ENCODE data around the gene TRAF5. TPM values are rescaled to one million over a fixed set of nuclear protein-coding genes. Genes with fewer than 3 reads are reported as not detected.

The TRAF5 gene
- total RNA-seq, 1 experiment from 2014 or later: 22.2 TPM

- TF ChIP-seq, protein P1, sequence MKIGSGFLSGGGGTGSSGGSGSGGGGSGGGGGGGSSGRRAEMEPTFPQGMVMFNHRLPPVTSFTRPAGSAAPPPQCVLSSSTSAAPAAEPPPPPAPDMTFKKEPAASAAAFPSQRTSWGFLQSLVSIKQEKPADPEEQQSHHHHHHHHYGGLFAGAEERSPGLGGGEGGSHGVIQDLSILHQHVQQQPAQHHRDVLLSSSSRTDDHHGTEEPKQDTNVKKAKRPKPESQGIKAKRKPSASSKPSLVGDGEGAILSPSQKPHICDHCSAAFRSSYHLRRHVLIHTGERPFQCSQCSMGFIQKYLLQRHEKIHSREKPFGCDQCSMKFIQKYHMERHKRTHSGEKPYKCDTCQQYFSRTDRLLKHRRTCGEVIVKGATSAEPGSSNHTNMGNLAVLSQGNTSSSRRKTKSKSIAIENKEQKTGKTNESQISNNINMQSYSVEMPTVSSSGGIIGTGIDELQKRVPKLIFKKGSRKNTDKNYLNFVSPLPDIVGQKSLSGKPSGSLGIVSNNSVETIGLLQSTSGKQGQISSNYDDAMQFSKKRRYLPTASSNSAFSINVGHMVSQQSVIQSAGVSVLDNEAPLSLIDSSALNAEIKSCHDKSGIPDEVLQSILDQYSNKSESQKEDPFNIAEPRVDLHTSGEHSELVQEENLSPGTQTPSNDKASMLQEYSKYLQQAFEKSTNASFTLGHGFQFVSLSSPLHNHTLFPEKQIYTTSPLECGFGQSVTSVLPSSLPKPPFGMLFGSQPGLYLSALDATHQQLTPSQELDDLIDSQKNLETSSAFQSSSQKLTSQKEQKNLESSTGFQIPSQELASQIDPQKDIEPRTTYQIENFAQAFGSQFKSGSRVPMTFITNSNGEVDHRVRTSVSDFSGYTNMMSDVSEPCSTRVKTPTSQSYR (CRISPR knock-in tag; IDR thresholded peaks at IDR 0.05): no peak
- TF ChIP-seq NFE2L1 (CRISPR knock-in tag; IDR thresholded peaks at IDR 0.05) (no peak), ZNF512 (CRISPR knock-in tag; IDR thresholded peaks at IDR 0.05; ENCODE audit: borderline replicate concordance) (no peak)
Observed at GRCh38 chr1:211424018-211424417, 97.4 kb downstream of the TRAF5 start (continued).

Other genes with a start within 250 kb of the TRAF5 start
- gene KCNH1, start 192.7 kb upstream of the TRAF5 start, total RNA-seq (2021): 0.11 to 0.21 TPM (median 0.17 TPM) in 3 replicates
- gene RCOR3, start 67.5 kb upstream of the TRAF5 start, total RNA-seq (2021): 28.3 to 35.9 TPM (median 30.6 TPM) in 3 replicates
- 0.16 to 0.30 TPM (median 0.17 TPM) in 3 replicates for gene RD3, start 165.3 kb downstream of the TRAF5 start, total RNA-seq (2021)